Measurements from ENCODE around the gene UBASH3A.

DNA sequence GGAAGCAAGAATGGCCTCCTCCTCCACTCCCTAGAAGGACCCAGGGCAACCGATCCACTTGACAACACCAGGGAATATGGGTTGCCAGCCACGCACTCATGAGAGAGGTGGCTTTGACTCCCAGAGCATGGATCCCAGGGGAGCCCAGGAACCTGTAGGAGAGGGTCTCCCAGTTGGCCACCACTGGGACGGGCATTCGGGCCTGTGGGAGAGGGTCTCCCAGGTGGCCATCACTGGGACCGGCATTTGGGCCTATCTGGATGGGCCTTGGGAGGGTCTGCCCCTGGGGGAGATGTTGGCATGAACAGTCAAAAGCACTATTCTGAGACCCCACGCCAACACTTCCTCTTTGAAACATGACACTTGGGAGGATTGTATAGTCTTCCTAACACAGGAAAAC lies 37.9 kb upstream of the UBASH3A start:
- TF ChIP-seq CTCF (conservative IDR thresholded peaks at IDR 0.05 in 1 of 2, IDR thresholded peaks at IDR 0.05 in 1 of 2; ENCODE audit: low read depth in 1 of 2, low read length in 2 of 2) = no peak
- TF ChIP-seq EZH2 (IDR thresholded peaks at IDR 0.05; ENCODE audit: low read length, missing control alignments) = no peak
